H9 (cell line): Measurements from ENCODE around the gene SLC9A9. TPM values are rescaled to one million over a fixed set of nuclear protein-coding genes. Genes with fewer than 3 reads are reported as not detected.

Source experiments
- DNase-seq: peaks from one replicate; pipeline ENCODE4 v3.0.0-alpha.2; 2017
- H2AFZ ChIP-seq: one replicate; pipeline ENCODE4 v1.6.1; 2013; ENCODE audit warnings: mild to moderate bottlenecking, low read length, control low read depth, moderate library complexity
- H2AK5ac ChIP-seq: 2 replicates; pipeline ENCODE4 v1.6.1; 2013; ENCODE audit warnings: low read length, control low read depth, mixed read lengths; ENCODE audit not compliant: insufficient read length
- H2BK120ac ChIP-seq: one replicate; pipeline ENCODE4 v1.6.1; 2013; ENCODE audit warnings: low read depth, mild to moderate bottlenecking, low read length, control low read depth, inconsistent platforms; ENCODE audit not compliant: poor library complexity, severe bottlenecking
- H2BK12ac ChIP-seq: 2 replicates; pipeline ENCODE4 v1.6.1; 2013; ENCODE audit warnings: low read length, control low read depth, mixed read lengths, low read depth; ENCODE audit not compliant: insufficient read length
- H2BK15ac ChIP-seq: 2 replicates; pipeline ENCODE4 v1.6.1; 2013; ENCODE audit warnings: low read depth, low read length, control low read depth
- H2BK20ac ChIP-seq: one replicate; pipeline ENCODE4 v1.6.1; 2013; ENCODE audit warnings: low read depth, mild to moderate bottlenecking, low read length, control low read depth, inconsistent platforms; ENCODE audit not compliant: poor library complexity, severe bottlenecking
- H2BK5ac ChIP-seq: 2 replicates; pipeline ENCODE4 v1.6.1; 2013; ENCODE audit warnings: low read length, control low read depth, mixed read lengths; ENCODE audit not compliant: insufficient read length
- H3K14ac ChIP-seq: 2 replicates; pipeline ENCODE4 v1.6.1; 2013; ENCODE audit warnings: low read length, control low read depth; ENCODE audit not compliant: insufficient read depth
- H3K18ac ChIP-seq: 2 replicates; pipeline ENCODE4 v1.6.1; 2013; ENCODE audit warnings: low read depth, mild to moderate bottlenecking, mixed read lengths, low read length, control low read depth; ENCODE audit not compliant: insufficient read length
- H3K23ac ChIP-seq: 2 replicates; pipeline ENCODE4 v1.6.1; 2013; ENCODE audit warnings: low read length, control low read depth, mixed read lengths, low read depth; ENCODE audit not compliant: insufficient read length
- H3K23me2 ChIP-seq: 2 replicates; pipeline ENCODE4 v1.6.1; 2013; ENCODE audit warnings: low read depth, mild to moderate bottlenecking, mixed read lengths, low read length, control low read depth; ENCODE audit not compliant: insufficient read length, poor library complexity, severe bottlenecking
- H3K27ac ChIP-seq: 2 replicates; pipeline ENCODE4 v1.5.1; 2013; ENCODE audit warnings: low read length, control low read depth, mixed read lengths, low read depth; ENCODE audit not compliant: insufficient read length
- H3K27me3 ChIP-seq: 2 replicates; pipeline ENCODE4 v1.6.1; 2013; ENCODE audit warnings: low read length, control low read depth, inconsistent platforms; ENCODE audit not compliant: insufficient read depth
- H3K4ac ChIP-seq: 2 replicates; pipeline ENCODE4 v1.6.1; 2013; ENCODE audit warnings: low read depth, mild to moderate bottlenecking, control low read depth, inconsistent platforms, low read length, moderate library complexity
- H3K4me1 ChIP-seq: 2 replicates; pipeline ENCODE4 v1.6.1; 2013; ENCODE audit warnings: low read length, control low read depth, inconsistent platforms; ENCODE audit not compliant: insufficient read depth
- H3K4me2 ChIP-seq: 2 replicates; pipeline ENCODE4 v1.6.1; 2013; ENCODE audit warnings: low read length, control low read depth, mixed read lengths; ENCODE audit not compliant: insufficient read length, insufficient read depth
- H3K56ac ChIP-seq: 2 replicates; pipeline ENCODE4 v1.6.1; 2013; ENCODE audit warnings: low read depth, mild to moderate bottlenecking, mixed read lengths, low read length, control low read depth; ENCODE audit not compliant: insufficient read length
- H3K79me1 ChIP-seq: 2 replicates; pipeline ENCODE4 v1.6.1; 2013; ENCODE audit warnings: low read depth, mild to moderate bottlenecking, moderate library complexity, low read length, control low read depth, inconsistent platforms; ENCODE audit not compliant: insufficient read depth, poor library complexity, severe bottlenecking
- H3K79me2 ChIP-seq: 2 replicates; pipeline ENCODE4 v1.6.1; 2013; ENCODE audit warnings: low read length, control low read depth, inconsistent platforms; ENCODE audit not compliant: insufficient read depth
- H3K9ac ChIP-seq: 2 replicates; pipeline ENCODE4 v1.6.1; 2013; ENCODE audit warnings: low read length, control low read depth, mixed read lengths; ENCODE audit not compliant: insufficient read length; ENCODE audit errors: extremely low read depth
- H3K9me3 ChIP-seq: one replicate; pipeline ENCODE4 v1.6.1; 2013; ENCODE audit warnings: low read depth, low read length, inconsistent platforms; ENCODE audit not compliant: control insufficient read depth
- H3T11ph ChIP-seq: one replicate; pipeline ENCODE4 v1.6.1; 2013; ENCODE audit warnings: mild to moderate bottlenecking, low read length, control low read depth, inconsistent platforms
- H4K20me1 ChIP-seq: one replicate; pipeline ENCODE4 v1.6.1; 2013; ENCODE audit not compliant: control insufficient read depth, insufficient read length, insufficient read depth
- H4K5ac ChIP-seq: 2 replicates; pipeline ENCODE4 v1.6.1; 2013; ENCODE audit warnings: low read depth, mild to moderate bottlenecking, mixed read lengths, low read length, control low read depth; ENCODE audit not compliant: insufficient read length
- H4K8ac ChIP-seq: replicated peaks from 2 replicates; pipeline ENCODE4 v1.6.1; 2013; ENCODE audit warnings: low read length, control low read depth, mixed read lengths, low read depth; ENCODE audit not compliant: insufficient read length
- H4K91ac ChIP-seq: 2 replicates; pipeline ENCODE4 v1.6.1; 2013; ENCODE audit warnings: low read depth, mild to moderate bottlenecking, moderate library complexity, mixed read lengths, low read length, control low read depth; ENCODE audit not compliant: insufficient read length
- H3K27ac Mint-ChIP-seq, 3 experiments: 2 replicates in 2 of 3; 3 replicates in 1 of 3; pipeline ENCODE4 v1.8.0; 2020 to 2021; ENCODE audit warnings: mixed read lengths in 3 of 3, mild to moderate bottlenecking in 1 of 3, moderate library complexity in 1 of 3
- H3K27me3 Mint-ChIP-seq: 2 replicates; pipeline ENCODE4 v1.8.0; 2021; ENCODE audit warnings: low read depth, mild to moderate bottlenecking, moderate library complexity, mixed read lengths
- H3K36me3 Mint-ChIP-seq, 3 experiments: 2 replicates in 2 of 3; 3 replicates in 1 of 3; pipeline ENCODE4 v1.8.0; 2020 to 2021; ENCODE audit warnings: low read depth in 3 of 3, mixed read lengths in 3 of 3; ENCODE audit not compliant: insufficient read depth in 1 of 3
- H3K4me1 Mint-ChIP-seq, 2 experiments: 2 replicates each; pipeline ENCODE4 v1.8.0; 2020; ENCODE audit warnings: mixed read lengths in 2 of 2
- H3K4me3 Mint-ChIP-seq, 2 experiments: 2 replicates in 1 of 2; 3 replicates in 1 of 2; pipeline ENCODE4 v1.8.0; 2020 to 2021; ENCODE audit warnings: mild to moderate bottlenecking in 2 of 2, mixed read lengths in 2 of 2, moderate library complexity in 1 of 2
- H3K9me3 Mint-ChIP-seq, 2 experiments: 2 replicates in 1 of 2; 3 replicates in 1 of 2; pipeline ENCODE4 v1.8.0; 2020; ENCODE audit warnings: mild to moderate bottlenecking in 2 of 2, mixed read lengths in 2 of 2, moderate library complexity in 1 of 2
- WGBS: extraction: QIAGEN DNeasy Blood & Tissue Kit; methylation state at CpG from one replicate; pipeline ENCODE4 v1.1.7; 2013; ENCODE audit warnings: missing lambda C conversion rate, low lambda C conversion rate, mixed read lengths; ENCODE audit not compliant: insufficient read length; ENCODE audit errors: extremely low coverage; 5-methylcytosine and 5-hydroxymethylcytosine counted together
- total RNA-seq: library from RNA; stranded (reverse); gene quantifications from 2 replicates; pipeline ENCODE4 v1.2.1, GENCODE V29; 2021
- TF ChIP-seq, protein P1 (sequence below): fragments of 200-600 bp; sonication (generic); conservative IDR thresholded peaks from 3 replicates; pipeline ENCODE4 v1.8.0; 2021; ENCODE audit warnings: antibody characterized with exemption, mild to moderate bottlenecking

SLC9A9 gene
- total RNA-seq, 1 experiment from 2014 or later: 0.35 TPM

DNA sequence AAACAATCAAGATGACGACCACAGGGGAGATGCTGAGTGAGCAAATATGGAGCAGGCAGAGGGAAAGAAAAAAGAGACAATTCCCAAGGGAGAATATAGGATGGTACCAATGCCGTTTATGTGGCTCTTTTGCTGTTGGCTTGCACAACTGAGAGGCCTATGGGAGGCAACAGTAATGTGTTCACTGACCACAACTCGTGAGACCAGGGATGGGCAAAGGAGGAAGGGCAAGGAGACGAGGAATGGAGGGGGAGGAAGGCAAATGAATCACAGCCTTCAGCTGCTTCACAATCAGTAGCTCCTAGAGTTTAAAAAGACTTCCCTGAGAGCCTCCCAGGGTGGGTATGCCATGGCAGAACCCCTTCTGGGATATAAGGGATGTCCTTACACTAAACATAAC is 131.5 kb downstream of the SLC9A9 start:
- Histone ChIP-seq H3K23me2 (no peaks in the 10 kb centered on the region), H3K79me2 (no peaks in the 10 kb centered on the region), H2AK5ac (no peak overlapping the region), H3K27ac (no peak overlapping the region), H3K79me1 (no peaks in the 10 kb centered on the region), H4K8ac (no peak overlapping the region), H3K14ac (no peak overlapping the region), H3K18ac (no peak overlapping the region), H2BK20ac (no peak overlapping the region), H3K27me3 (no peaks in the 10 kb centered on the region), H4K91ac (no peak overlapping the region), H3K23ac (no peak overlapping the region), H2BK5ac (no peak overlapping the region), H4K20me1 (no peaks in the 10 kb centered on the region), H2BK15ac (no peak overlapping the region), H3K9me3 (no peaks in the 10 kb centered on the region), H3K4me2 (no peak overlapping the region), H3K4ac (no peak overlapping the region), H3T11ph (no peak overlapping the region), H2AFZ (no peak overlapping the region), H3K9ac (no peak overlapping the region), H3K4me1 (no peaks in the 10 kb centered on the region), H4K5ac (no peak overlapping the region), H3K56ac (no peak overlapping the region), H2BK120ac (no peak overlapping the region), H2BK12ac (no peak overlapping the region)
- no CpG with 5 or more reads among the region's 4 CpGs for WGBS
- TF ChIP-seq, protein P1, sequence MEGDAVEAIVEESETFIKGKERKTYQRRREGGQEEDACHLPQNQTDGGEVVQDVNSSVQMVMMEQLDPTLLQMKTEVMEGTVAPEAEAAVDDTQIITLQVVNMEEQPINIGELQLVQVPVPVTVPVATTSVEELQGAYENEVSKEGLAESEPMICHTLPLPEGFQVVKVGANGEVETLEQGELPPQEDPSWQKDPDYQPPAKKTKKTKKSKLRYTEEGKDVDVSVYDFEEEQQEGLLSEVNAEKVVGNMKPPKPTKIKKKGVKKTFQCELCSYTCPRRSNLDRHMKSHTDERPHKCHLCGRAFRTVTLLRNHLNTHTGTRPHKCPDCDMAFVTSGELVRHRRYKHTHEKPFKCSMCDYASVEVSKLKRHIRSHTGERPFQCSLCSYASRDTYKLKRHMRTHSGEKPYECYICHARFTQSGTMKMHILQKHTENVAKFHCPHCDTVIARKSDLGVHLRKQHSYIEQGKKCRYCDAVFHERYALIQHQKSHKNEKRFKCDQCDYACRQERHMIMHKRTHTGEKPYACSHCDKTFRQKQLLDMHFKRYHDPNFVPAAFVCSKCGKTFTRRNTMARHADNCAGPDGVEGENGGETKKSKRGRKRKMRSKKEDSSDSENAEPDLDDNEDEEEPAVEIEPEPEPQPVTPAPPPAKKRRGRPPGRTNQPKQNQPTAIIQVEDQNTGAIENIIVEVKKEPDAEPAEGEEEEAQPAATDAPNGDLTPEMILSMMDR: no peak
- H3K4me1 Mint-ChIP-seq: peaks cover 5 to 9% of the 10 kb centered on the region in 2 experiments; a peak in 3 of 4 replicates
- H3K36me3 Mint-ChIP-seq: no peaks in the 10 kb centered on the region
- H3K27me3 Mint-ChIP-seq: no peaks in the 10 kb centered on the region
- no peak overlapping the region for H3K27ac Mint-ChIP-seq
- DNase-seq: no peak
- no peak overlapping the region for H3K4me3 Mint-ChIP-seq
- peaks cover 0 to 3% of the 10 kb centered on the region in 2 experiments; a peak in 1 of 5 replicates for H3K9me3 Mint-ChIP-seq
